Astrocyte (in vitro differentiated cells and primary cell): Measurements from ENCODE around the gene CCL15.

Experiments used
- EZH2 ChIP-seq: IDR thresholded peaks from 2 replicates; pipeline ENCODE4 v1.6.1; 2012; ENCODE audit warnings: mild to moderate bottlenecking, low read length, inconsistent platforms; ENCODE audit not compliant: insufficient read depth
- TF ChIP-seq, protein P1 (sequence below): IDR thresholded peaks from 2 replicates; pipeline ENCODE4 v1.5.1; 2011; ENCODE audit warnings: low read depth, mild to moderate bottlenecking, inconsistent platforms, low read length, moderate library complexity; ENCODE audit not compliant: insufficient read depth

DNA sequence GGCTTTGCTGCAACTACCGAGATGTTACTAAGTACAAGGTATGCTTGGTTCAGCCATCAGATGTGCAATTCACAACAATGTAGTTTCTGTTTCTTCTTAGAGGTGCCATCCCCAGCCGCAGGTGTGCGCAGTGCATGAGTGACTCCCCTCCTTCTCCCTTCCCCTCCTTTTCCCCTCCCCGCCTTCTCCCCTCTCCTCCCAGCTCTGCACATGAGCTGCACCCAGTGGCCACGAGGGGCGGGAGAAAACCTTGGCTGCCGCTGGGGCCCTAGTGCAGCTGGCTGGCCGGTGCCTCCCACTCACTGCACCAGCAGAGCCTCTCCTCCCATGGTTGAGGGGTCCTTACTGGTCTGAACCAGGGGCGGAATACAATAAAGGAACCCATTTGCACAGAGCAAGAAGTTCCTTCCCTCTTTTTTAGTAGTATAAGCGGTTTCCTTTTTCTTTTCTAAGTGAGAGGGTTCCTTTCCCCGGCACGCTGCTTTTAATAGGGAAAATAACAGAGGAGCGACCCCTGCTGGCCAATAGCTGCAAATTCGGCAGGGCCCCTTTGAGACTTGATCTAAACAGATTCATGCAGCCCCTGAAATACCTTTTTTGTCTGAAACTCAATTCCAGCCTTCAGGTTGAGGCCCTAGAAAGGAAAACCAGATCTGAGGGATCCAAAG is 7.8 kb upstream of the CCL15 start:
- TF ChIP-seq, protein P1, sequence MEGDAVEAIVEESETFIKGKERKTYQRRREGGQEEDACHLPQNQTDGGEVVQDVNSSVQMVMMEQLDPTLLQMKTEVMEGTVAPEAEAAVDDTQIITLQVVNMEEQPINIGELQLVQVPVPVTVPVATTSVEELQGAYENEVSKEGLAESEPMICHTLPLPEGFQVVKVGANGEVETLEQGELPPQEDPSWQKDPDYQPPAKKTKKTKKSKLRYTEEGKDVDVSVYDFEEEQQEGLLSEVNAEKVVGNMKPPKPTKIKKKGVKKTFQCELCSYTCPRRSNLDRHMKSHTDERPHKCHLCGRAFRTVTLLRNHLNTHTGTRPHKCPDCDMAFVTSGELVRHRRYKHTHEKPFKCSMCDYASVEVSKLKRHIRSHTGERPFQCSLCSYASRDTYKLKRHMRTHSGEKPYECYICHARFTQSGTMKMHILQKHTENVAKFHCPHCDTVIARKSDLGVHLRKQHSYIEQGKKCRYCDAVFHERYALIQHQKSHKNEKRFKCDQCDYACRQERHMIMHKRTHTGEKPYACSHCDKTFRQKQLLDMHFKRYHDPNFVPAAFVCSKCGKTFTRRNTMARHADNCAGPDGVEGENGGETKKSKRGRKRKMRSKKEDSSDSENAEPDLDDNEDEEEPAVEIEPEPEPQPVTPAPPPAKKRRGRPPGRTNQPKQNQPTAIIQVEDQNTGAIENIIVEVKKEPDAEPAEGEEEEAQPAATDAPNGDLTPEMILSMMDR, result peak; percentile 23
- no peak for TF ChIP-seq EZH2
